Astrocyte (in vitro differentiated cells and primary cell): ENCODE results near the gene SLC6A16. TPM values are rescaled to one million over a fixed set of nuclear protein-coding genes. Genes with fewer than 3 reads are reported as not detected.
"Not testable (repeated sequence)": the region's sequence is repeated elsewhere in the genome, so short reads cannot be mapped to it uniquely, and the experiment has no call there.

Experiments
- DNase-seq: peaks from one replicate; pipeline ENCODE4 v3.0.0-alpha.2; 2010; ENCODE audit warnings: low read depth
- FAIRE-seq: peaks from 2 replicates; lab custom pipeline; 2011; peaks lifted over from hg19 to GRCh38; lab: Jason Lieb, UNC
- H2AFZ ChIP-seq: 2 replicates; pipeline ENCODE4 v1.6.0; 2012; ENCODE audit warnings: low read depth, low read length, inconsistent platforms
- H3K27ac ChIP-seq: 2 replicates; pipeline ENCODE4 v1.5.1; 2011; ENCODE audit warnings: low read depth, low read length, inconsistent platforms
- H3K27me3 ChIP-seq: 2 replicates; pipeline ENCODE4 v1.6.0; 2011; ENCODE audit warnings: low read length, inconsistent platforms; ENCODE audit not compliant: insufficient read depth
- H3K36me3 ChIP-seq: 2 replicates; pipeline ENCODE4 v1.5.1; 2011; ENCODE audit warnings: low read length, inconsistent platforms; ENCODE audit not compliant: insufficient read depth
- H3K4me1 ChIP-seq: 2 replicates; pipeline ENCODE4 v1.5.1; 2011; ENCODE audit warnings: low read length, inconsistent platforms; ENCODE audit not compliant: insufficient read depth
- H3K4me2 ChIP-seq: 2 replicates; pipeline ENCODE4 v1.6.0; 2012; ENCODE audit warnings: low read length, inconsistent platforms
- H3K4me3 ChIP-seq: 2 replicates; pipeline ENCODE4 v1.5.1; 2011; ENCODE audit warnings: low read depth, mild to moderate bottlenecking, low read length, inconsistent platforms; ENCODE audit not compliant: insufficient read depth
- H3K79me2 ChIP-seq: 2 replicates; pipeline ENCODE4 v1.6.0; 2012; ENCODE audit warnings: mild to moderate bottlenecking, low read length, inconsistent platforms; ENCODE audit not compliant: insufficient read depth
- H3K9ac ChIP-seq: 2 replicates; pipeline ENCODE4 v1.6.0; 2012; ENCODE audit warnings: mild to moderate bottlenecking, low read length, inconsistent platforms
- H3K9me3 ChIP-seq: 2 replicates; pipeline ENCODE4 v1.5.1; 2012; ENCODE audit warnings: low read depth, mild to moderate bottlenecking, low read length, inconsistent platforms; ENCODE audit not compliant: insufficient read depth
- H4K20me1 ChIP-seq: 2 replicates; pipeline ENCODE4 v1.6.0; 2012; ENCODE audit warnings: low read length, inconsistent platforms; ENCODE audit not compliant: insufficient read depth
- H3K27ac Mint-ChIP-seq: one replicate; pipeline ENCODE4 v1.8.0; 2021; ENCODE audit warnings: mild to moderate bottlenecking, mixed read lengths; ENCODE audit not compliant: unreplicated experiment
- H3K27me3 Mint-ChIP-seq: one replicate; pipeline ENCODE4 v1.8.0; 2021; ENCODE audit warnings: low read depth, mixed read lengths; ENCODE audit not compliant: unreplicated experiment
- H3K36me3 Mint-ChIP-seq: one replicate; pipeline ENCODE4 v1.8.0; 2021; ENCODE audit warnings: low read depth, mixed read lengths; ENCODE audit not compliant: unreplicated experiment
- H3K4me1 Mint-ChIP-seq: one replicate; pipeline ENCODE4 v1.8.0; 2021; ENCODE audit warnings: low read depth, mixed read lengths; ENCODE audit not compliant: unreplicated experiment
- H3K4me3 Mint-ChIP-seq: one replicate; pipeline ENCODE4 v1.8.0; 2021; ENCODE audit warnings: mild to moderate bottlenecking, moderate library complexity, mixed read lengths; ENCODE audit not compliant: unreplicated experiment
- H3K9me3 Mint-ChIP-seq: one replicate; pipeline ENCODE4 v1.8.0; 2021; ENCODE audit warnings: mild to moderate bottlenecking, mixed read lengths; ENCODE audit not compliant: unreplicated experiment
- CTCF ChIP-seq: IDR thresholded peaks from 2 replicates; pipeline ENCODE4 v1.5.1; 2011; ENCODE audit warnings: low read depth, mild to moderate bottlenecking, inconsistent platforms, low read length, moderate library complexity; ENCODE audit not compliant: insufficient read depth
- EZH2 ChIP-seq: IDR thresholded peaks from 2 replicates; pipeline ENCODE4 v1.6.1; 2012; ENCODE audit warnings: mild to moderate bottlenecking, low read length, inconsistent platforms; ENCODE audit not compliant: insufficient read depth
- total RNA-seq: library from RNA; stranded (reverse); gene quantifications from 2 replicates; pipeline ENCODE4 v1.2.1, GENCODE V29; 2021

The SLC6A16 gene
- total RNA-seq, 1 donor from 2014 or later: 4.6 TPM

DNA sequence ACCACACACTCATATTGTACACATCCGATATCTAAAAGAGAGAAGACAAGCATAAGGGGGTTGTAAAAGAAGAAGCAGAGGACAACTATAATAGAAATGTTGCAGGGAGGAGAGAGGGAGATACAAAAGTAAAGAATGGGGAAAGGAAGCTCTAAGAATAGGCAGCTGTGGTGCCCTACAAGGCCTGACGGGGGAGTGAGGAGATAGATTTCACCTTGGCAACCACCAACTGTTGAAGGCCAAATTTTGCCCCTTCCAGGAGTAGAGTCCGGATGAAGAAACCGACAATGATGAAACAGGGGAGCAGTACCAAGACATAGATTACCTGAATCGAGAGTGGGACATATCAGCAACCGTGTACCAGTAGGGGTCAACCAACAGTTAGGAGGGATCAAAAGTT is 15.9 kb downstream of the SLC6A16 start:
- Histone ChIP-seq H3K4me3 (no peak overlapping the region), H3K4me1 (no peaks in the 10 kb centered on the region), H2AFZ (no peak overlapping the region), H3K79me2 (no peaks in the 10 kb centered on the region), H3K36me3 (no peaks in the 10 kb centered on the region), H3K27ac (no peak overlapping the region), H3K4me2 (no peak overlapping the region), H3K27me3 (no peaks in the 10 kb centered on the region), H3K9ac (no peak overlapping the region), H3K9me3 (no peaks in the 10 kb centered on the region), H4K20me1 (no peaks in the 10 kb centered on the region)
- FAIRE-seq (no peak), DNase-seq (no peak)
- no peak overlapping the region for H3K27ac Mint-ChIP-seq
- H3K36me3 Mint-ChIP-seq: peaks cover 35% of the 10 kb centered on the region
- H3K9me3 Mint-ChIP-seq: peaks cover 16% of the 10 kb centered on the region
- H3K4me3 Mint-ChIP-seq: no peak overlapping the region
- no peak for TF ChIP-seq EZH2
- no peak for TF ChIP-seq CTCF
- H3K4me1 Mint-ChIP-seq: no peaks in the 10 kb centered on the region
- peaks cover 1% of the 10 kb centered on the region for H3K27me3 Mint-ChIP-seq

- not testable (repeated sequence) for H3K36me3 ChIP-seq, H3K4me3 ChIP-seq, H3K27ac ChIP-seq, FAIRE-seq, H3K9me3 ChIP-seq, H3K27ac Mint-ChIP-seq, H3K79me2 ChIP-seq, H2AFZ ChIP-seq, H3K4me2 ChIP-seq, H3K4me1 Mint-ChIP-seq, H3K4me1 ChIP-seq, H3K27me3 ChIP-seq, H3K9ac ChIP-seq, H4K20me1 ChIP-seq, DNase-seq, H3K27me3 Mint-ChIP-seq, H3K4me3 Mint-ChIP-seq
- Mint-ChIP-seq H3K36me3 (peaks cover 42% of the 10 kb centered on the region), H3K9me3 (peaks cover 20% of the 10 kb centered on the region)
Measured at GRCh38 chr19:49306734-49307133, 18.3 kb downstream of the SLC6A16 start.

GRCh38 chr19:49301866-49302252 is 23.1 kb downstream of the SLC6A16 start:
- FAIRE-seq: no peak
- no peak overlapping the region for H3K27ac Mint-ChIP-seq
- no peak for DNase-seq
- Histone ChIP-seq H2AFZ (no peak overlapping the region), H3K27me3 (no peaks in the 10 kb centered on the region), H3K4me3 (no peak overlapping the region), H3K9ac (no peak overlapping the region), H3K36me3 (no peaks in the 10 kb centered on the region), H3K27ac (no peak overlapping the region), H3K9me3 (no peaks in the 10 kb centered on the region), H3K4me2 (no peak overlapping the region), H3K4me1 (no peaks in the 10 kb centered on the region), H3K79me2 (no peaks in the 10 kb centered on the region), H4K20me1 (no peaks in the 10 kb centered on the region)
- no peaks in the 10 kb centered on the region for H3K4me1 Mint-ChIP-seq
- H3K4me3 Mint-ChIP-seq: no peak overlapping the region
- H3K9me3 Mint-ChIP-seq: peaks cover 12% of the 10 kb centered on the region
- H3K27me3 Mint-ChIP-seq: no peaks in the 10 kb centered on the region
- peaks cover 19% of the 10 kb centered on the region for H3K36me3 Mint-ChIP-seq
- TF ChIP-seq EZH2 (no peak), CTCF (no peak)
